ENCODE measurements around the gene SPATA13. TPM values are rescaled to one million over a fixed set of nuclear protein-coding genes. Genes with fewer than 3 reads are reported as not detected.
"Not testable (repeated sequence)": the region's sequence is repeated elsewhere in the genome, so short reads cannot be mapped to it uniquely, and the experiment has no call there.

The SPATA13 gene
- total and polyA plus RNA-seq, 2 donors (not counting 3 experiments of a cell fraction or from before 2014, with no cell fraction given): 6.6 to 12.9 TPM

GRCh38 chr13:24215732-24216131 lies 55.2 kb downstream of the SPATA13 start:
- H3K27ac ChIP-seq (ENCODE audit: insufficient read depth, low read depth, low read length): peak overlapping the region; percentile 26
- POLR2A ChIA-PET: no interaction called here
- FAIRE-seq (peak; percentile 85), DNase-seq (ENCODE audit: low read depth, low spot score) (peak; percentile 90)
- H3K9ac ChIP-seq (replicated peaks; ENCODE audit: extremely low read depth, insufficient read depth, low read length): no peak overlapping the region
- no peak overlapping the region for H2AFZ ChIP-seq (ENCODE audit: low read depth, low read length)
- no TSS peak for BruUV-seq (replicated peaks)
- no peak overlapping the region for H3K4me2 ChIP-seq (ENCODE audit: insufficient read depth, low read length)
- TF ChIP-seq JUN (IDR thresholded peaks at IDR 0.05; ENCODE audit: borderline replicate concordance, insufficient read depth, insufficient read length, low read depth) (peak; percentile 85), EZH2 (IDR thresholded peaks at IDR 0.05; ENCODE audit: borderline replicate concordance, low read depth, low read length, severe bottlenecking) (no peak), POLR2AphosphoS5 (IDR thresholded peaks at IDR 0.05; ENCODE audit: insufficient read depth, low read depth, low read length) (no peak), MAX (IDR thresholded peaks at IDR 0.05; ENCODE audit: insufficient read depth, insufficient read length) (no peak)
- peaks cover 3% of the 10 kb centered on the region for H3K79me2 ChIP-seq (ENCODE audit: control insufficient read depth, insufficient read depth, low read length)
- intact Hi-C loops (cut with micrococcal nuclease) (loop anchor here (1.0 kb wide), 1 partner anchor 162 kb away; no protein-coding TSS in a partner anchor), dilution Hi-C loops (cut with MboI; ENCODE audit: extremely low pct_ligation_motif_present, low sequenced_read_pairs) (no loop called here)
- H3K9me3 ChIP-seq (replicated peaks; ENCODE audit: control insufficient read depth, insufficient read depth, low read length): no peaks in the 10 kb centered on the region
- CTCF ChIA-PET: interaction anchor here (0.7 to 6.4 kb wide), 11 partner anchors 13 to 255 kb away, joined by 3 to 117 read pairs (median 4); partner anchors contain the start of gene SPATA13
- H3K36me3 ChIP-seq (ENCODE audit: control insufficient read depth in 2 of 2, extremely low read depth in 1 of 2, insufficient read depth in 2 of 2, low read length in 2 of 2): no peaks in the 10 kb centered on the region
- no peaks in the 10 kb centered on the region for H4K20me1 ChIP-seq (replicated peaks; ENCODE audit: control insufficient read depth, extremely low read depth, insufficient read depth, low read length)
- H3K9me1 ChIP-seq (replicated peaks; ENCODE audit: control insufficient read depth, extremely low read depth, insufficient read depth, low read length): no peaks in the 10 kb centered on the region
- H3K4me1 ChIP-seq (ENCODE audit: control insufficient read depth, extremely low read depth, insufficient read depth, low read length): peaks cover 10% of the 10 kb centered on the region
- H3K27me3 ChIP-seq (ENCODE audit: control insufficient read depth in 2 of 2, insufficient read depth in 2 of 2, low read length in 2 of 2): no peaks in the 10 kb centered on the region
- no peak overlapping the region for H3K4me3 ChIP-seq (replicated peaks in 1 of 3; ENCODE audit: insufficient read depth in 1 of 3, low read depth in 1 of 3, low read length in 3 of 3)

GRCh38 chr13:24216176-24216575 lies 55.7 kb downstream of the SPATA13 start:
- no peaks in the 10 kb centered on the region for H3K36me3 ChIP-seq (ENCODE audit: control insufficient read depth in 2 of 2, extremely low read depth in 1 of 2, insufficient read depth in 2 of 2, low read length in 2 of 2)
- H3K4me3 ChIP-seq (replicated peaks in 1 of 3; ENCODE audit: insufficient read depth in 1 of 3, low read depth in 1 of 3, low read length in 3 of 3): no peak overlapping the region
- H3K4me1 ChIP-seq (ENCODE audit: control insufficient read depth, extremely low read depth, insufficient read depth, low read length): peaks cover 10% of the 10 kb centered on the region
- no peaks in the 10 kb centered on the region for H3K9me1 ChIP-seq (replicated peaks; ENCODE audit: control insufficient read depth, extremely low read depth, insufficient read depth, low read length)
- POLR2A ChIA-PET: no interaction called here
- no peaks in the 10 kb centered on the region for H4K20me1 ChIP-seq (replicated peaks; ENCODE audit: control insufficient read depth, extremely low read depth, insufficient read depth, low read length)
- no TSS peak for BruUV-seq (replicated peaks)
- H3K79me2 ChIP-seq (ENCODE audit: control insufficient read depth, insufficient read depth, low read length): peaks cover 3% of the 10 kb centered on the region
- H3K27ac ChIP-seq (ENCODE audit: insufficient read depth, low read depth, low read length): peak overlapping the region; percentile 15
- intact Hi-C loops (cut with micrococcal nuclease) (no loop called here), dilution Hi-C loops (cut with MboI; ENCODE audit: extremely low pct_ligation_motif_present, low sequenced_read_pairs) (no loop called here)
- no peak overlapping the region for H2AFZ ChIP-seq (ENCODE audit: low read depth, low read length)
- no peak for DNase-seq (ENCODE audit: low read depth, low spot score)
- CTCF ChIA-PET: interaction anchor here (0.7 to 6.4 kb wide), 8 partner anchors 13 to 256 kb away, joined by 3 to 117 read pairs (median 4); partner anchors contain the start of gene SPATA13
- no peak for FAIRE-seq
- no peak overlapping the region for H3K9ac ChIP-seq (replicated peaks; ENCODE audit: extremely low read depth, insufficient read depth, low read length)
- no peak overlapping the region for H3K4me2 ChIP-seq (ENCODE audit: insufficient read depth, low read length)
- no peaks in the 10 kb centered on the region for H3K27me3 ChIP-seq (ENCODE audit: control insufficient read depth in 2 of 2, insufficient read depth in 2 of 2, low read length in 2 of 2)
- no peak for TF ChIP-seq POLR2A (IDR thresholded peaks at IDR 0.05; ENCODE audit: low read depth, low read length)
- no peak for TF ChIP-seq GATA2 (IDR thresholded peaks at IDR 0.05; ENCODE audit: insufficient read depth, insufficient read length, low read depth, low read length)
- no peak for TF ChIP-seq CTCF (IDR thresholded peaks at IDR 0.05; ENCODE audit: extremely low read depth in 1 of 2, insufficient read depth in 1 of 2, low read depth in 1 of 2, low read length in 2 of 2)
- no peak for TF ChIP-seq FOS (IDR thresholded peaks at IDR 0.05; ENCODE audit: borderline replicate concordance, insufficient read depth, low read length)
- TF ChIP-seq MYC (IDR thresholded peaks at IDR 0.05; ENCODE audit: low read depth, low read length): no peak
- no peak for TF ChIP-seq JUN (IDR thresholded peaks at IDR 0.05; ENCODE audit: borderline replicate concordance, insufficient read depth, insufficient read length, low read depth)
- no peaks in the 10 kb centered on the region for H3K9me3 ChIP-seq (replicated peaks; ENCODE audit: control insufficient read depth, insufficient read depth, low read length)

- H3K4me2 ChIP-seq (ENCODE audit: insufficient read depth, low read length); H3K9me1 ChIP-seq (replicated peaks; ENCODE audit: control insufficient read depth, extremely low read depth, insufficient read depth, low read length); dilution Hi-C loops (cut with MboI; ENCODE audit: extremely low pct_ligation_motif_present, low sequenced_read_pairs); H3K9ac ChIP-seq (replicated peaks; ENCODE audit: extremely low read depth, insufficient read depth, low read length); DNase-seq (ENCODE audit: low read depth, low spot score); H3K27me3 ChIP-seq (ENCODE audit: control insufficient read depth in 2 of 2, insufficient read depth in 2 of 2, low read length in 2 of 2); H3K4me3 ChIP-seq (replicated peaks in 1 of 3; ENCODE audit: insufficient read depth in 1 of 3, low read depth in 1 of 3, low read length in 3 of 3); POLR2A ChIA-PET; H3K36me3 ChIP-seq (ENCODE audit: control insufficient read depth in 2 of 2, extremely low read depth in 1 of 2, insufficient read depth in 2 of 2, low read length in 2 of 2); H3K79me2 ChIP-seq (ENCODE audit: control insufficient read depth, insufficient read depth, low read length); H3K4me1 ChIP-seq (ENCODE audit: control insufficient read depth, extremely low read depth, insufficient read depth, low read length); H4K20me1 ChIP-seq (replicated peaks; ENCODE audit: control insufficient read depth, extremely low read depth, insufficient read depth, low read length); H2AFZ ChIP-seq (ENCODE audit: low read depth, low read length); intact Hi-C loops (cut with micrococcal nuclease); BruUV-seq (replicated peaks); H3K9me3 ChIP-seq (replicated peaks; ENCODE audit: control insufficient read depth, insufficient read depth, low read length); H3K27ac ChIP-seq (ENCODE audit: insufficient read depth, low read depth, low read length): not testable (repeated sequence)
- FAIRE-seq: peak; percentile 47
- CTCF ChIA-PET: interaction anchor here (0.7 to 6.4 kb wide), 2 partner anchors 11 to 164 kb away, joined by 4 to 117 read pairs; no protein-coding TSS in a partner anchor
Measured at GRCh38 chr13:24216779-24217178, 56.3 kb downstream of the SPATA13 start.

Measured in endothelial cell of umbilical vein (primary cell).